IMR-90 (cell line): ENCODE data around the gene ACAA2. TPM values are rescaled to one million over a fixed set of nuclear protein-coding genes. Genes with fewer than 3 reads are reported as not detected.
"Not testable (repeated sequence)": the region's sequence is repeated elsewhere in the genome, so short reads cannot be mapped to it uniquely, and the experiment has no call there.

Experiments
- ATAC-seq: fragments of 200-7000 bp; cut with Tn5 transposase; 2 replicates; pipeline ENCODE4 v1.9.1; 2020; ENCODE audit warnings: low read depth, mild to moderate bottlenecking, moderate library complexity
- BruUV-seq: library from RNA; stranded (reverse); fragments of 400-500 nt; replicated peaks from 2 replicates; lab custom pipeline; 2021; lab: Mats Ljungman, UMichigan
- CTCF ChIA-PET: fragments of 300-600 bp; formaldehyde crosslinking; extraction: SDS; loops from one replicate; lab custom pipeline; 2021; ENCODE audit warnings: antibody characterized with exemption; lab: Yijun Ruan, JAX
- POLR2A ChIA-PET: fragments of 300-600 bp; sonication (Branson Sonifier 250); formaldehyde crosslinking; loops from one replicate; lab custom pipeline; 2022; ENCODE audit warnings: antibody characterized with exemption; ENCODE audit not compliant: unreplicated experiment; lab: Charles Lee
- DNase-seq: peaks from one replicate; pipeline ENCODE4 v3.0.0; 2013
- H2AFZ ChIP-seq: replicated peaks from 2 replicates; pipeline ENCODE3; 2013; ENCODE audit warnings: low read length, mild to moderate bottlenecking; ENCODE audit not compliant: poor library complexity
- H2AK5ac ChIP-seq: 2 replicates; pipeline ENCODE4 v1.6.1; 2013; ENCODE audit warnings: low read depth, low read length, inconsistent platforms
- H2AK9ac ChIP-seq: replicated peaks from 2 replicates; pipeline ENCODE3; 2013; ENCODE audit warnings: mild to moderate bottlenecking, low read depth, low read length, moderate library complexity; ENCODE audit not compliant: poor library complexity
- H2BK120ac ChIP-seq: 2 replicates; pipeline ENCODE4 v1.6.1; 2013; ENCODE audit warnings: low read depth, low read length, inconsistent platforms
- H2BK15ac ChIP-seq: 3 replicates; pipeline ENCODE4 v1.6.1; 2013; ENCODE audit warnings: low read depth, low read length, inconsistent platforms
- H2BK20ac ChIP-seq: 2 replicates; pipeline ENCODE4 v1.6.1; 2013; ENCODE audit warnings: low read depth, mild to moderate bottlenecking, inconsistent platforms, low read length, moderate library complexity
- H2BK5ac ChIP-seq: 2 replicates; pipeline ENCODE4 v1.6.1; 2013; ENCODE audit warnings: mild to moderate bottlenecking, low read depth, low read length, inconsistent platforms; ENCODE audit not compliant: poor library complexity, severe bottlenecking
- H3K14ac ChIP-seq: replicated peaks from 2 replicates; pipeline ENCODE4 v1.6.1; 2013; ENCODE audit warnings: low read depth, low read length, inconsistent platforms
- H3K18ac ChIP-seq: 2 replicates; pipeline ENCODE4 v1.6.1; 2013; ENCODE audit warnings: low read depth, low read length, control low read depth
- H3K23ac ChIP-seq: 2 replicates; pipeline ENCODE4 v1.6.1; 2013; ENCODE audit warnings: low read depth, low read length, inconsistent platforms
- H3K27ac ChIP-seq: 2 replicates; pipeline ENCODE4 v1.5.1; 2013; ENCODE audit warnings: mild to moderate bottlenecking, control low read depth, low read length; ENCODE audit not compliant: insufficient read depth
- H3K27me3 ChIP-seq: 2 replicates; pipeline ENCODE4 v1.6.1; 2013; ENCODE audit warnings: low read length; ENCODE audit not compliant: control insufficient read depth, insufficient read depth
- H3K36me3 ChIP-seq: 2 replicates; pipeline ENCODE4 v1.6.1; 2013; ENCODE audit warnings: low read length, mixed read lengths; ENCODE audit not compliant: control insufficient read depth, insufficient read depth
- H3K4ac ChIP-seq: 2 replicates; pipeline ENCODE4 v1.6.1; 2013; ENCODE audit warnings: low read depth, low read length, inconsistent platforms
- H3K4me1 ChIP-seq: 2 replicates; pipeline ENCODE4 v1.6.1; 2013; ENCODE audit warnings: low read length, mixed read lengths; ENCODE audit not compliant: control insufficient read depth, insufficient read depth
- H3K4me2 ChIP-seq: 2 replicates; pipeline ENCODE4 v1.6.1; 2013; ENCODE audit warnings: low read depth, mild to moderate bottlenecking, control low read depth, low read length, moderate library complexity
- H3K4me3 ChIP-seq: 2 replicates; pipeline ENCODE4 v1.5.1; 2013; ENCODE audit warnings: low read depth, mild to moderate bottlenecking, control low read depth, low read length, moderate library complexity; ENCODE audit not compliant: insufficient read depth
- H3K56ac ChIP-seq: 2 replicates; pipeline ENCODE4 v1.6.1; 2013; ENCODE audit warnings: low read length, inconsistent platforms; ENCODE audit not compliant: insufficient read depth; ENCODE audit errors: extremely low read depth
- H3K79me1 ChIP-seq, 2 experiments: 2 replicates each; pipeline ENCODE4 v1.6.1; 2013; ENCODE audit warnings: low read length in 2 of 2, inconsistent platforms in 1 of 2, low read depth in 1 of 2
- H3K9ac ChIP-seq: 2 replicates; pipeline ENCODE4 v1.6.1; 2013; ENCODE audit warnings: low read depth, low read length, control low read depth
- H3K9me1 ChIP-seq: 2 replicates; pipeline ENCODE4 v1.6.1; 2013; ENCODE audit warnings: low read length, inconsistent platforms; ENCODE audit not compliant: insufficient read depth
- H3K9me3 ChIP-seq: 2 replicates; pipeline ENCODE4 v1.6.1; 2013; ENCODE audit warnings: low read length; ENCODE audit not compliant: control insufficient read depth, insufficient read depth
- H4K20me1 ChIP-seq: 2 replicates; pipeline ENCODE4 v1.6.1; 2013; ENCODE audit warnings: low read length, inconsistent platforms; ENCODE audit not compliant: insufficient read depth
- H4K5ac ChIP-seq: 2 replicates; pipeline ENCODE4 v1.6.1; 2013; ENCODE audit warnings: mild to moderate bottlenecking, low read depth, low read length, control low read depth
- H4K8ac ChIP-seq, 2 experiments: 2 replicates each; pipeline ENCODE4 v1.6.1; 2013; ENCODE audit warnings: low read depth in 2 of 2, low read length in 2 of 2, control low read depth in 1 of 2, inconsistent platforms in 1 of 2
- H4K91ac ChIP-seq: 2 replicates; pipeline ENCODE4 v1.6.1; 2013; ENCODE audit warnings: low read depth, low read length, inconsistent platforms; ENCODE audit not compliant: insufficient read depth
- WGBS, 2 experiments: methylation state at CpG; one replicate each; pipeline versions ENCODE4 v1.1.5 to v1.1.7; 2013; ENCODE audit warnings: missing lambda C conversion rate in 2 of 2; ENCODE audit not compliant: insufficient read length in 1 of 2; ENCODE audit errors: extremely low coverage in 2 of 2; 5-methylcytosine and 5-hydroxymethylcytosine counted together
- dilution Hi-C: fragments of 300-500 bp; cut with HindIII; formaldehyde crosslinking; loops from one replicate; pipeline ENCODE4 v1.14.3; 2018; ENCODE audit warnings: low sequenced_read_pairs; ENCODE audit not compliant: unreplicated experiment
- in situ Hi-C: fragments of 300-500 bp; cut with MboI; formaldehyde crosslinking; loops from 3 replicates; pipeline ENCODE4 v1.14.3; 2019; ENCODE audit warnings: low sequenced_read_pairs, inconsistent platforms, mixed read lengths
- intact Hi-C: fragments of 100-400 bp; cut with micrococcal nuclease; formaldehyde crosslinking; loops from 2 replicates; pipeline ENCODE4 v1.10.0; 2022
- polyA plus RNA-seq, 3 experiments: library from polyadenylated mRNA; depleted of rRNA; stranded (reverse); fragments of >200 nt; gene quantifications; 2 replicates each; pipeline ENCODE4 v1.2.3, GENCODE V29; 2012; ENCODE audit warnings: low replicate concordance in 1 of 3
- total RNA-seq: library from RNA; depleted of rRNA; stranded (reverse); fragments of >200 nt; gene quantifications from 2 replicates; pipeline ENCODE4 v1.2.3, GENCODE V29; 2012

ACAA2 gene
- total and polyA plus RNA-seq, 2 of the 4 experiments (the other 2 are of a cell fraction) = 24.4 to 61.5 TPM

DNA sequence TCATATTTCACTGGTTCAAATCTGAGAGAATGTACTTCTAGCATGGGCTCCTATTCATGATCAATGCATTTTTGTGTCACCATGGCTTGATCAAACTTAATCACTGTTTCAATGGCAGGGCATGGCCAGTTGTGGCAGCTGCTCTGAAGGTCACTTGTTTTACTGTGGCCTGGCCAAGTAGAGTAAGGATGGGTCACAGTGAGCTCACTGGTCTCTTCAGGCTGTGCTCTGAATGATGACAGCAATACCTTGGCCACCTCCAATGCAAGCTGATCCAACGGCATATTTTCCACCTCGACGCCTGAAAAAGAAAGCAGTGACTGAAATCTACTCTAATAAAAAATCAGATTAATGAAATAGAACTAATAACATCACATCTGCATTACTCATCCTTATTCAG is 29.7 kb downstream of the ACAA2 start:
- H3K9me1 ChIP-seq, H3K4me1 ChIP-seq, H3K9ac ChIP-seq, H3K9me3 ChIP-seq, H3K4me3 ChIP-seq, H3K4me2 ChIP-seq, H3K14ac ChIP-seq, BruUV-seq, H2BK20ac ChIP-seq, H2AK9ac ChIP-seq, H2AK5ac ChIP-seq, H3K79me1 ChIP-seq, H3K4ac ChIP-seq, H2AFZ ChIP-seq, H4K91ac ChIP-seq, dilution Hi-C loops, H4K5ac ChIP-seq, H3K18ac ChIP-seq, H3K23ac ChIP-seq, ATAC-seq, H4K8ac ChIP-seq, H3K27ac ChIP-seq, H3K27me3 ChIP-seq, H3K56ac ChIP-seq, H2BK120ac ChIP-seq, in situ Hi-C loops, H2BK5ac ChIP-seq, DNase-seq, POLR2A ChIA-PET, H2BK15ac ChIP-seq, H4K20me1 ChIP-seq: not testable (repeated sequence)
- intact Hi-C loops = loop anchor here (1.0 to 2.0 kb wide), 3 partner anchors 75 to 273 kb away; no protein-coding TSS in a partner anchor
- WGBS, 2 experiments = no CpG with 5 or more reads among the region's 3 CpGs
- CTCF ChIA-PET = interaction anchor here (0.8 to 1.6 kb wide), 2 partner anchors 12 to 75 kb away, joined by 3 to 5 read pairs; no protein-coding TSS in a partner anchor
- H3K36me3 ChIP-seq = peaks cover 20% of the 10 kb centered on the region
